Endothelial cell of umbilical vein (primary cell): ENCODE measurements around the gene NKD1. TPM values are rescaled to one million over a fixed set of nuclear protein-coding genes. Genes with fewer than 3 reads are reported as not detected.

Experiments
- BruUV-seq: library from RNA; stranded (reverse); fragments of 400-500 nt; replicated peaks from 2 replicates; lab custom pipeline; 2021; lab: Mats Ljungman, UMichigan
- CTCF ChIA-PET: fragments of 300-600, 350-600 bp; sonication (Branson Sonifier 250); formaldehyde crosslinking; loops from one replicate; lab custom pipeline; 2021; ENCODE audit warnings: antibody characterized with exemption, inconsistent platforms; lab: Charles Lee
- POLR2A ChIA-PET: fragments of 300-600, 350-600 bp; sonication (Branson Sonifier 250); formaldehyde crosslinking; loops from one replicate; lab custom pipeline; 2021; ENCODE audit warnings: antibody characterized with exemption, inconsistent platforms; lab: Charles Lee
- DNase-seq: peaks from one replicate; pipeline ENCODE4 v3.0.0-alpha.2; 2011; ENCODE audit warnings: low read depth, low spot score
- FAIRE-seq: peaks from 2 replicates; lab custom pipeline; 2011; peaks lifted over from hg19 to GRCh38; lab: Jason Lieb, UNC
- H2AFZ ChIP-seq: 2 replicates; pipeline ENCODE4 v1.6.0; 2012; ENCODE audit warnings: low read depth, low read length, control low read depth, inconsistent platforms
- H3K27ac ChIP-seq: 2 replicates; pipeline ENCODE4 v1.5.1; 2011; ENCODE audit warnings: low read depth, mild to moderate bottlenecking, control low read depth, low read length, moderate library complexity; ENCODE audit not compliant: insufficient read depth
- H3K27me3 ChIP-seq, 2 experiments: 2 replicates each; pipeline versions ENCODE4 v1.6.0 to v1.6.1; 2011; ENCODE audit warnings: low read length in 2 of 2, mixed read lengths in 1 of 2; ENCODE audit not compliant: control insufficient read depth in 2 of 2, insufficient read depth in 2 of 2
- H3K36me3 ChIP-seq, 2 experiments: 2 replicates in 1 of 2; 3 replicates in 1 of 2; pipeline ENCODE4 v1.5.1; 2011; ENCODE audit warnings: low read length in 2 of 2, mild to moderate bottlenecking in 1 of 2, moderate library complexity in 1 of 2; ENCODE audit not compliant: control insufficient read depth in 2 of 2, insufficient read depth in 2 of 2; ENCODE audit errors: extremely low read depth in 1 of 2
- H3K4me1 ChIP-seq: 3 replicates; pipeline ENCODE4 v1.5.1; 2011; ENCODE audit warnings: mild to moderate bottlenecking, low read length; ENCODE audit not compliant: control insufficient read depth, insufficient read depth; ENCODE audit errors: extremely low read depth
- H3K4me2 ChIP-seq: 2 replicates; pipeline ENCODE4 v1.6.1; 2011; ENCODE audit warnings: low read length, control low read depth, mixed read lengths; ENCODE audit not compliant: insufficient read depth
- H3K4me3 ChIP-seq, 3 experiments: fragments of 200-600 bp in 1 of 3; sonication (generic), shearing (Covaris generic) in 1 of 3; replicated peaks in 1 of 3; 2 replicates each; pipeline ENCODE4 v1.5.1; 2011 to 2016; ENCODE audit warnings: control low read depth in 3 of 3, low read length in 3 of 3, mild to moderate bottlenecking in 2 of 3, inconsistent platforms in 1 of 3, low read depth in 1 of 3, moderate library complexity in 1 of 3; ENCODE audit not compliant: insufficient read depth in 1 of 3
- H3K79me2 ChIP-seq: 2 replicates; pipeline ENCODE4 v1.6.0; 2012; ENCODE audit warnings: low read length, inconsistent platforms; ENCODE audit not compliant: control insufficient read depth, insufficient read depth
- H3K9ac ChIP-seq: replicated peaks from 2 replicates; pipeline ENCODE3; 2011; ENCODE audit warnings: low read length, control low read depth; ENCODE audit not compliant: insufficient read depth; ENCODE audit errors: extremely low read depth
- H3K9me1 ChIP-seq: replicated peaks from 3 replicates; pipeline ENCODE4 v1.6.0; 2011; ENCODE audit warnings: mild to moderate bottlenecking, low read length; ENCODE audit not compliant: control insufficient read depth, insufficient read depth; ENCODE audit errors: extremely low read depth
- H3K9me3 ChIP-seq: replicated peaks from 2 replicates; pipeline ENCODE4 v1.5.1; 2012; ENCODE audit warnings: low read length, inconsistent platforms; ENCODE audit not compliant: control insufficient read depth, insufficient read depth
- H4K20me1 ChIP-seq: replicated peaks from 2 replicates; pipeline ENCODE3; 2011; ENCODE audit warnings: mild to moderate bottlenecking, low read length; ENCODE audit not compliant: control insufficient read depth, insufficient read depth; ENCODE audit errors: extremely low read depth
- CTCF ChIP-seq, 2 donors: IDR thresholded peaks; 1 replicate in 1 of 2; 2 replicates in 1 of 2; pipeline ENCODE4 v1.5.1; 2011; ENCODE audit warnings: low read length in 2 of 2, mild to moderate bottlenecking in 2 of 2, moderate library complexity in 2 of 2, control low read depth in 1 of 2, inconsistent platforms in 1 of 2, low read depth in 1 of 2; ENCODE audit not compliant: insufficient read depth in 1 of 2; ENCODE audit errors: extremely low read depth in 1 of 2
- EZH2 ChIP-seq: IDR thresholded peaks from 2 replicates; pipeline ENCODE4 v1.6.1; 2012; ENCODE audit warnings: borderline replicate concordance, low read depth, mild to moderate bottlenecking, moderate library complexity, low read length, inconsistent platforms; ENCODE audit not compliant: severe bottlenecking
- FOS ChIP-seq: IDR thresholded peaks from 2 replicates; pipeline ENCODE4 v1.6.1; 2011; ENCODE audit warnings: mild to moderate bottlenecking, low read length, moderate library complexity, borderline replicate concordance; ENCODE audit not compliant: insufficient read depth
- GATA2 ChIP-seq: IDR thresholded peaks from 2 replicates; pipeline ENCODE4 v1.7.0; 2011; ENCODE audit warnings: low read depth, mild to moderate bottlenecking, moderate library complexity, mixed read lengths, low read length; ENCODE audit not compliant: insufficient read length, insufficient read depth
- JUN ChIP-seq: IDR thresholded peaks from 2 replicates; pipeline ENCODE4 v1.6.1; 2011; ENCODE audit warnings: borderline replicate concordance, low read depth; ENCODE audit not compliant: insufficient read length, insufficient read depth
- MAX ChIP-seq: IDR thresholded peaks from 2 replicates; pipeline ENCODE4 v1.6.1; 2011; ENCODE audit not compliant: insufficient read depth, insufficient read length
- MYC ChIP-seq: IDR thresholded peaks from one replicate; pipeline ENCODE4 v1.6.1; 2011; ENCODE audit warnings: mild to moderate bottlenecking, low read depth, low read length
- POLR2A ChIP-seq: IDR thresholded peaks from 2 replicates; pipeline ENCODE4 v1.6.1; 2012; ENCODE audit warnings: low read depth, mild to moderate bottlenecking, control low read depth, low read length
- POLR2AphosphoS5 ChIP-seq: IDR thresholded peaks from 2 replicates; pipeline ENCODE4 v1.6.1; 2012; ENCODE audit warnings: low read depth, mild to moderate bottlenecking, control low read depth, low read length, moderate library complexity; ENCODE audit not compliant: insufficient read depth
- dilution Hi-C: fragments of 300-500 bp; cut with MboI; formaldehyde crosslinking; loops from one replicate; pipeline ENCODE4 v1.15.0; 2019; ENCODE audit warnings: low sequenced_read_pairs; ENCODE audit not compliant: extremely low pct_ligation_motif_present
- intact Hi-C: fragments of 100-400 bp; cut with micrococcal nuclease; formaldehyde crosslinking; loops from one replicate; pipeline ENCODE4 v1.10.0; 2022
- polyA plus RNA-seq, 4 experiments: library from polyadenylated mRNA; depleted of rRNA in 3 of 4; stranded (reverse) in 3 of 4; unstranded in 1 of 4; fragments of >200 nt; gene quantifications; 2 replicates each; pipeline versions ENCODE4 v1.2.1 to v1.2.3, GENCODE V29; 2011 to 2012; ENCODE audit warnings: missing spikeins in 1 of 4
- total RNA-seq: library from RNA; stranded (reverse); gene quantifications from 2 replicates; pipeline ENCODE4 v1.2.3, GENCODE V29; 2021

Gene NKD1
- total and polyA plus RNA-seq, 2 donors (not counting 3 experiments of a cell fraction or from before 2014, with no cell fraction given), result not detected

GRCh38 chr16:50532576-50532975 lies 15.6 kb upstream of the NKD1 start:
- dilution Hi-C loops, result no loop called here

GRCh38 chr16:50533317-50533716 lies 14.9 kb upstream of the NKD1 start:
- CTCF ChIA-PET, result no interaction called here

More at GRCh38 chr16:50532576-50532975, 15.6 kb upstream of the NKD1 start:
- H3K9ac ChIP-seq, result no peak overlapping the region
- H3K79me2 ChIP-seq, result no peaks in the 10 kb centered on the region
- no peak overlapping the region for H3K27ac ChIP-seq
- FAIRE-seq (no peak), DNase-seq (no peak)
- no peak overlapping the region for H3K4me3 ChIP-seq
- H3K36me3 ChIP-seq, result no peaks in the 10 kb centered on the region
- H3K9me3 ChIP-seq, result no peaks in the 10 kb centered on the region
- POLR2A ChIA-PET, result no interaction called here
- no peaks in the 10 kb centered on the region for H3K4me1 ChIP-seq
- H3K27me3 ChIP-seq, result no peaks in the 10 kb centered on the region
- no peak overlapping the region for H3K4me2 ChIP-seq
- H3K9me1 ChIP-seq, result no peaks in the 10 kb centered on the region
- CTCF ChIA-PET, result interaction anchor here (0.8 kb wide), 1 partner anchor 131 kb away, joined by 3 read pairs; no protein-coding TSS in a partner anchor
- H4K20me1 ChIP-seq, result no peaks in the 10 kb centered on the region
- no peak for TF ChIP-seq POLR2AphosphoS5
- TF ChIP-seq GATA2, result no peak
- TF ChIP-seq CTCF (IDR thresholded peaks at IDR 0.05; ENCODE audit: extremely low read depth in 1 of 2, insufficient read depth in 1 of 2, low read depth in 1 of 2, low read length in 2 of 2), result no peak
- BruUV-seq, result no TSS peak
- H2AFZ ChIP-seq, result no peak overlapping the region
- intact Hi-C loops, result no loop called here

More at GRCh38 chr16:50533317-50533716, 14.9 kb upstream of the NKD1 start:
- H3K79me2 ChIP-seq, result no peaks in the 10 kb centered on the region
- FAIRE-seq, result no peak
- no peak overlapping the region for H3K4me2 ChIP-seq
- no peaks in the 10 kb centered on the region for H3K36me3 ChIP-seq
- no TSS peak for BruUV-seq
- no peak overlapping the region for H3K9ac ChIP-seq
- H3K27me3 ChIP-seq, result no peaks in the 10 kb centered on the region
- intact Hi-C loops (no loop called here), dilution Hi-C loops (no loop called here)
- no peaks in the 10 kb centered on the region for H3K9me3 ChIP-seq
- no peaks in the 10 kb centered on the region for H3K4me1 ChIP-seq
- H3K27ac ChIP-seq, result no peak overlapping the region
- H3K4me3 ChIP-seq, result no peak overlapping the region
- H4K20me1 ChIP-seq, result no peaks in the 10 kb centered on the region
- no peak overlapping the region for H2AFZ ChIP-seq
- TF ChIP-seq POLR2AphosphoS5 (no peak), MYC (no peak), POLR2A (no peak), GATA2 (no peak), FOS (no peak), JUN (no peak), CTCF (IDR thresholded peaks at IDR 0.05; ENCODE audit: extremely low read depth in 1 of 2, insufficient read depth in 1 of 2, low read depth in 1 of 2, low read length in 2 of 2) (no peak), MAX (no peak), EZH2 (no peak)
- POLR2A ChIA-PET, result no interaction called here
- no peaks in the 10 kb centered on the region for H3K9me1 ChIP-seq
- DNase-seq, result no peak
